Measurements from ENCODE around the gene GHRH. TPM values are rescaled to one million over a fixed set of nuclear protein-coding genes. Genes with fewer than 3 reads are reported as not detected.

The GHRH gene, protein sequence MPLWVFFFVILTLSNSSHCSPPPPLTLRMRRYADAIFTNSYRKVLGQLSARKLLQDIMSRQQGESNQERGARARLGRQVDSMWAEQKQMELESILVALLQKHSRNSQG
- total RNA-seq (2022; extraction: Qiagen RNA extraction; ENCODE audit: low read depth) = not detected in 5 replicates

DNA sequence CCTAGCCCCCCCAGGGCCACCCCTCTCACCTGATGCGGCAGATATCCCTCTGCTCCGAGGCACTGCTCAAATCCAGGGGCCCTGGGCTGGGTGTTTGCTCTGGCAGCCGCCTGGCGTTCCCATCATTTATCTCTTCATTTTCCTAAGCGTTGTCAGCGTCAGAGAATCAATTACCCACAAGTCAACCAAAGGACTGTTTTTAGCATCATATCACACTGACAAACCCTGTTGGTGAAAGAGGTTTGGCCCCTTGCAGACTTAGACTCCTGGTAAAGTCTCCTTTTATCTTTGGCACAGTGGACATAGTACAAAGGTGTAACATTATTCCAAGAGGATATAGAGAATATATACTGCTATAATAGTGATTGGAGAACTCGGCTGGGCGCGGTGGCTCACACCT is at the start of gene GHRH:
Gene GHRH (minus strand): TSS at position 101 of the 400 bp plus-strand sequence. CDS start 4,925 bp downstream, outside the sequence.

Other genes starting within 250 kb of the GHRH start
- 9.3 to 12.6 TPM (median 11.5 TPM) in 5 replicates for gene RBL1, start 165.8 kb downstream of the GHRH start, total RNA-seq (2022; extraction: Qiagen RNA extraction; ENCODE audit: low read depth)
- 257 to 271 TPM (median 268 TPM) in 5 replicates for gene RPN2, start 82.5 kb downstream of the GHRH start, total RNA-seq (2022; extraction: Qiagen RNA extraction; ENCODE audit: low read depth)
- 0.62 to 1.1 TPM (median 1.00 TPM) in 5 replicates for gene MROH8, start 82.3 kb downstream of the GHRH start, total RNA-seq (2022; extraction: Qiagen RNA extraction; ENCODE audit: low read depth)
- 89.9 to 101 TPM (median 97.6 TPM) in 5 replicates for gene MANBAL, start 27.8 kb upstream of the GHRH start, total RNA-seq (2022; extraction: Qiagen RNA extraction; ENCODE audit: low read depth)
- 166 to 205 TPM (median 196 TPM) in 5 replicates for gene SRC, start 84.3 kb upstream of the GHRH start, total RNA-seq (2022; extraction: Qiagen RNA extraction; ENCODE audit: low read depth)

Measured in A549 treated with DMSO at 1 μM for 4 hours (cell line).